ENCODE measurements around the gene DYRK3.

Gene DYRK3

DNA sequence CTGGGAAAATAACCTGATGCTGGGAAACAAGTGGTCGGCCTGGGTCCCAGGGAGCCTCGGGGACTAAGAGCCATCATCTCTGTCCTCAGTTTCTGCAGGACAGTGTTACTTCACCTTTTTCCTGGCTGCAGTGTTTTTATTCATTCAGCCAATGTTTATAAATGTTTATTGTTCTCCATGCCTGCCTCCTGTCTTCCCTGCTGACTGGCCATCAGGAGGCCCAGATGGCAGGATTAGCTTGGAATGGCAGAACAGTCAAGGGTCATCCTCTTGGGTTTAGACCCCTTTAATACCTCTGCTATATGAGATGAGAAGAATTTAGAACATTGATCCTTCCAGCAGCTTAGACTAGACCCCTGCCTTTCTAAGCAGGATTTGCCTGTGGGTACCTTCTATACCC, 62.7 kb downstream of the DYRK3 start:
- H3K4me3 ChIP-seq (ENCODE audit: low read depth in 1 of 2, low read length in 2 of 2) = no peak overlapping the region
- no peak overlapping the region for H3K27ac ChIP-seq (ENCODE audit: low read length)
- peaks cover 43 to 86% of the 10 kb centered on the region in 2 donors for H3K4me1 ChIP-seq (ENCODE audit: control insufficient read depth in 1 of 2, insufficient read depth in 2 of 2, low read length in 2 of 2)
- no peaks in the 10 kb centered on the region for H3K9me3 ChIP-seq (ENCODE audit: control insufficient read depth in 1 of 2, low read length in 2 of 2)
- no peaks in the 10 kb centered on the region for H3K27me3 ChIP-seq (ENCODE audit: low read depth, low read length)
- H3K36me3 ChIP-seq (ENCODE audit: control insufficient read depth in 1 of 2, insufficient read depth in 2 of 2, low read length in 2 of 2) = peaks cover 0 to 10% of the 10 kb centered on the region in 2 donors

All from muscle layer of duodenum (tissue), 2 donors.